GM12892 (cell line): ENCODE results near the gene ATP2A1.

ENCODE experiments used
- POLR2A ChIP-seq: IDR thresholded peaks from 2 replicates; pipeline ENCODE4 v1.6.1; 2011; ENCODE audit warnings: low read depth, low read length, control low read depth
- POLR2AphosphoS5 ChIP-seq: IDR thresholded peaks from 2 replicates; pipeline ENCODE4 v1.6.1; 2011; ENCODE audit warnings: low read depth, low read length, control low read depth

DNA sequence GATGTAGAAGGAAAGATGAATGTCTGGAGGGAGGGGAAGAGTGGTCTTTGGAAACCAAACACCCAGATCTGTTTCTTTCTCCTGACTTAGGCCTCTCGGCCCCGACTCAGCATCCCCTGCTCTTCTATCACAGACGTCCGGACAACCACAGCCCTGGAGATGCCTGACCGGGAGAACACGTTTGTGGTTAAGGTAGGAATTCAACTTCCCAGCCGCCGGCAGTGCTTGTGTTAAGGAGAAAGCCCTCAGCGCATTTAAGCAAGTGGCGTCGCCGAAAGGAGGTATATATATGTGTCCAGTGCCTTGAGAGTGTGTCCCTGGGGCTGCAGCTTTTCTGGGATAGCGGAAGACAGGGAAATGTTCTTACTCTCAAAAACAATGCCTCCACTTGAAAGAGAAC is 11.0 kb upstream of the ATP2A1 start:
- TF ChIP-seq POLR2A (no peak), POLR2AphosphoS5 (no peak)
